Natural killer cell (primary cell): ENCODE results near the gene SEC24B. TPM values are rescaled to one million over a fixed set of nuclear protein-coding genes. Genes with fewer than 3 reads are reported as not detected.

Source experiments
- ATAC-seq, 3 donors: fragments of 150-1000 bp in 2 of 3; fragments of 200-7000 bp in 1 of 3; cut with Tn5 transposase; 1 replicate in 1 of 3; 2 replicates in 2 of 3; pipeline ENCODE4 v1.10.0; 2021; ENCODE audit warnings: mild to moderate bottlenecking in 2 of 3, moderate library complexity in 2 of 3
- DNase-seq, 2 donors: peaks; one replicate each; pipeline versions ENCODE4 v3.0.0 to v3.0.0-alpha.2; 2013 to 2021; ENCODE audit warnings: mixed read lengths in 1 of 2
- H3K27ac ChIP-seq: one replicate; pipeline ENCODE4 v1.5.1; 2013; ENCODE audit warnings: mild to moderate bottlenecking, low read length
- H3K27me3 ChIP-seq: one replicate; pipeline ENCODE4 v1.6.1; 2013; ENCODE audit warnings: low read length; ENCODE audit not compliant: control insufficient read depth, insufficient read depth
- H3K36me3 ChIP-seq: one replicate; pipeline ENCODE4 v1.6.1; 2013; ENCODE audit warnings: low read length; ENCODE audit not compliant: control insufficient read depth, insufficient read depth
- H3K4me1 ChIP-seq: one replicate; pipeline ENCODE4 v1.6.1; 2013; ENCODE audit warnings: low read length; ENCODE audit not compliant: control insufficient read depth, insufficient read depth
- H3K4me3 ChIP-seq: one replicate; pipeline ENCODE4 v1.5.1; 2013; ENCODE audit warnings: low read length
- H3K9me3 ChIP-seq: one replicate; pipeline ENCODE4 v1.6.1; 2013; ENCODE audit warnings: low read length; ENCODE audit not compliant: control insufficient read depth, insufficient read depth
- H3K27ac Mint-ChIP-seq, 2 donors: one replicate each; pipeline ENCODE4 v1.8.0; 2022; ENCODE audit warnings: mild to moderate bottlenecking in 2 of 2, mixed read lengths in 2 of 2, moderate library complexity in 1 of 2
- H3K27me3 Mint-ChIP-seq, 2 donors: one replicate each; pipeline ENCODE4 v1.8.0; 2022; ENCODE audit warnings: low read depth in 2 of 2, mixed read lengths in 2 of 2
- H3K36me3 Mint-ChIP-seq: one replicate; pipeline ENCODE4 v1.8.0; 2022; ENCODE audit warnings: mixed read lengths
- H3K4me1 Mint-ChIP-seq, 2 donors: one replicate each; pipeline ENCODE4 v1.8.0; 2022; ENCODE audit warnings: mixed read lengths in 2 of 2
- H3K4me3 Mint-ChIP-seq: one replicate; pipeline ENCODE4 v1.8.0; 2022; ENCODE audit warnings: mild to moderate bottlenecking, moderate library complexity, mixed read lengths
- H3K9me3 Mint-ChIP-seq, 2 donors: one replicate each; pipeline ENCODE4 v1.8.0; 2022; ENCODE audit warnings: mixed read lengths in 2 of 2
- WGBS: methylation state at CpG from one replicate; pipeline ENCODE4 v1.1.7; 2013; ENCODE audit warnings: missing lambda C conversion rate; ENCODE audit not compliant: insufficient coverage; 5-methylcytosine and 5-hydroxymethylcytosine counted together
- intact Hi-C: fragments of 100-400 bp; cut with micrococcal nuclease; formaldehyde crosslinking; loops from one replicate; pipeline ENCODE4 v1.14.2; 2022
- total RNA-seq, 4 donors: library from RNA; stranded (reverse); fragments of 120-200 nt in 1 of 4; gene quantifications; one replicate each; pipeline versions ENCODE4 v1.2.3 to v1.2.4, GENCODE V29; 2013 to 2022
- TF ChIP-seq, protein P1 (sequence below): fragments of 200-600 bp; IDR thresholded peaks from one replicate; pipeline ENCODE4 v1.8.0; 2022; ENCODE audit warnings: antibody characterized with exemption

SEC24B gene
- total RNA-seq, 3 donors from 2014 or later (not counting 1 experiment from before 2014, with no cell fraction given), result 38.6 to 43.9 (median 40.7) TPM

DNA sequence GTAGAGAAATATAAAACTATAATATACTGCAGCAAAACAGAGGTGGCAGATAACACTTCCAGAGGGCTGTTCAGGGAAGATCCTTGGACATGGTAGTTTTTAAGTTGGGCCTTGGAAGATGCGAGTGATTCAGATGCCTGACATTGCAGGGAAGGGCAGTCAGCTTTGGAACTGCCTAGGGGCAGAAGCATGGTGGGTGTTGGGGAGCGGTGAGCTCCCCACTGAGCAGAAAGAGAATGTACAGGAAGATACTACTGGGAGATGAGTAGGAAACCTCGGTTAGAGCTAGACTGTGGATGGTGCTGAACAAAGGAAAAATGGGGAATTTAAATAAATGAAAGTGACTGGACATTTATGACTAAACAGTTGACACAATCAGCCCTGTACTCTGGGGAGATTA is 24.9 kb upstream of the SEC24B start:
- intact Hi-C loops, result loop anchor here (5.0 kb wide), 1 partner anchor 726 kb away; no protein-coding TSS in a partner anchor
- H3K9me3 Mint-ChIP-seq, result no peaks in the 10 kb centered on the region
- H3K4me3 ChIP-seq, result no peak overlapping the region
- WGBS, result 87% methylated on average over 3 of the region's 3 CpGs
- TF ChIP-seq, protein P1, sequence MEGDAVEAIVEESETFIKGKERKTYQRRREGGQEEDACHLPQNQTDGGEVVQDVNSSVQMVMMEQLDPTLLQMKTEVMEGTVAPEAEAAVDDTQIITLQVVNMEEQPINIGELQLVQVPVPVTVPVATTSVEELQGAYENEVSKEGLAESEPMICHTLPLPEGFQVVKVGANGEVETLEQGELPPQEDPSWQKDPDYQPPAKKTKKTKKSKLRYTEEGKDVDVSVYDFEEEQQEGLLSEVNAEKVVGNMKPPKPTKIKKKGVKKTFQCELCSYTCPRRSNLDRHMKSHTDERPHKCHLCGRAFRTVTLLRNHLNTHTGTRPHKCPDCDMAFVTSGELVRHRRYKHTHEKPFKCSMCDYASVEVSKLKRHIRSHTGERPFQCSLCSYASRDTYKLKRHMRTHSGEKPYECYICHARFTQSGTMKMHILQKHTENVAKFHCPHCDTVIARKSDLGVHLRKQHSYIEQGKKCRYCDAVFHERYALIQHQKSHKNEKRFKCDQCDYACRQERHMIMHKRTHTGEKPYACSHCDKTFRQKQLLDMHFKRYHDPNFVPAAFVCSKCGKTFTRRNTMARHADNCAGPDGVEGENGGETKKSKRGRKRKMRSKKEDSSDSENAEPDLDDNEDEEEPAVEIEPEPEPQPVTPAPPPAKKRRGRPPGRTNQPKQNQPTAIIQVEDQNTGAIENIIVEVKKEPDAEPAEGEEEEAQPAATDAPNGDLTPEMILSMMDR, result no peak
- no peaks in the 10 kb centered on the region for H3K4me1 Mint-ChIP-seq
- peaks cover 7 to 8% of the 10 kb centered on the region in 2 donors for H3K27me3 Mint-ChIP-seq
- DNase-seq, result no peak
- H3K36me3 Mint-ChIP-seq, result no peaks in the 10 kb centered on the region
- H3K36me3 ChIP-seq, result no peaks in the 10 kb centered on the region
- no peak overlapping the region for H3K27ac ChIP-seq
- H3K27ac Mint-ChIP-seq, result no peak overlapping the region
- H3K9me3 ChIP-seq, result no peaks in the 10 kb centered on the region
- no peak for ATAC-seq
- H3K27me3 ChIP-seq, result peaks cover 4% of the 10 kb centered on the region
- H3K4me1 ChIP-seq, result no peaks in the 10 kb centered on the region
- H3K4me3 Mint-ChIP-seq, result no peak overlapping the region

DNA sequence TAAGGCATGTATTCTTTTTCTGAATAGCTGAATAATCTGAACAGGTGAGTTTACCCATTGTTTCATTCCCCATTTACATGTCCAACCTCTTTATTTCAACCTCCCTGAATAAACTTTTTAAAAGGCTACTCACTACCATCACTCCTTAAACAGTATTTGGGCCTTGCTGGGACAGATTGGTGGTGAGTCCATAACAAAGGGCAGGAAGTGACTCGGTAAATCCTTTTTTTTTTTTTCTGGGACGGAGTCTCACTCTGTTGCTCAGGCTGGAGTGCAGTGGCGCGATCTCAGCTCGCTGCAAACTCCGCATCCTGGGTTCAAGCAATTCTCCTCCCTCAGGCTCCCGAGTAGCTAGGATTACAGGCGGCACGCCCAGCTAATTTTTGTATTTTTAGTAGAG is 23.4 kb upstream of the SEC24B start:
- H3K4me3 Mint-ChIP-seq, result no peak overlapping the region
- TF ChIP-seq, protein P1, result no peak
- Histone ChIP-seq H3K9me3 (no peaks in the 10 kb centered on the region), H3K27me3 (peaks cover 3% of the 10 kb centered on the region), H3K4me3 (no peak overlapping the region), H3K36me3 (no peaks in the 10 kb centered on the region), H3K27ac (no peak overlapping the region), H3K4me1 (no peaks in the 10 kb centered on the region)
- no peak for DNase-seq
- ATAC-seq, result no peak
- intact Hi-C loops, result no loop called here
- H3K36me3 Mint-ChIP-seq, result no peaks in the 10 kb centered on the region
- 93% methylated on average over 9 of the region's 9 CpGs for WGBS
- no peaks in the 10 kb centered on the region for H3K9me3 Mint-ChIP-seq
- peaks cover 4 to 7% of the 10 kb centered on the region in 2 donors for H3K27me3 Mint-ChIP-seq
- H3K4me1 Mint-ChIP-seq, result no peaks in the 10 kb centered on the region
- H3K27ac Mint-ChIP-seq, result no peak overlapping the region

DNA sequence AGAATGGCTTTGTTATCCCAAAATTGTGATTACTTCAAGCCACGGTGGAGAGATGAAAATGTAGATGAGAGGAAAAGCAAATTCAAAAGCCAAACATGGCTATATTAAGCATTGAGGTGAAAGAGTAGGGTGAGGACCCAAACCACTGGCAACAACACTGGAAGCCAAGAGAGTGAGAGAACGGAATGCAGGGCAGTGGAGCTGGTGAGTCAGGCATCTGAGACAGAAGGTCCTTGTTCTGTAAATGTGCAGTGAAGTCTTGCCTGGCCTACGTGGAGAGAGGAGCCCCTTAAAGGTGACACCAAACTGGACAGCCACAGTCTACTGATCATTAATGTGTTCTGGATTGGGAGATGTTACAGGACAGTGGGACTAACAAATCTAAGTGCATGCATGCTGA is 22.8 kb upstream of the SEC24B start:
- 82% methylated on average over 3 of the region's 3 CpGs for WGBS
- Histone ChIP-seq H3K27me3 (no peaks in the 10 kb centered on the region), H3K4me3 (no peak overlapping the region), H3K9me3 (no peaks in the 10 kb centered on the region), H3K27ac (no peak overlapping the region), H3K4me1 (no peaks in the 10 kb centered on the region), H3K36me3 (no peaks in the 10 kb centered on the region)
- Mint-ChIP-seq H3K4me1 (no peaks in the 10 kb centered on the region), H3K9me3 (no peaks in the 10 kb centered on the region), H3K4me3 (no peak overlapping the region), H3K36me3 (no peaks in the 10 kb centered on the region), H3K27me3 (peaks cover 4 to 7% of the 10 kb centered on the region in 2 donors), H3K27ac (no peak overlapping the region)
- intact Hi-C loops, result no loop called here
- DNase-seq (no peak), ATAC-seq (no peak)
- TF ChIP-seq, protein P1, result no peak

DNA sequence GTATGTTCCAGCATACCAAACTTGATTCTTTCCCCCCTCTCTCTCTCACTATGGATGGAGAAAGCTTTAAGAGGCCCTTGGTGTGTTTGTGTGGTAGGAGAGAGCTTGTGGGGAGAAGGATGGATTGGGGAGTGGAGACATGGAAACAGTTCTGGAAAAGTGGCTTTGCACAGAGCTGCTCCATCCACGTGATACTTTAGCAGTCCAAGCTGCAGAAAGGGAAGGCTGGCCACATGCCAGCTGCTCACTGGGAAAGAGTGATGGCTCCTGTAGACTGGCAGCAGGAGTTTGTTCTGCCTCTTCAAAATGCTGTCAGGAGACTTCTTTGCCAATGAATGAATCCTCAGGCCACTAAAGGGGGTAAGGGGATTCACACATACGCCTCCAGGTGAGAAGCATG is 21.7 kb upstream of the SEC24B start:
- Mint-ChIP-seq H3K4me3 (no peak overlapping the region), H3K27me3 (peaks cover 0 to 4% of the 10 kb centered on the region in 2 donors), H3K27ac (no peak overlapping the region), H3K4me1 (no peaks in the 10 kb centered on the region), H3K36me3 (no peaks in the 10 kb centered on the region), H3K9me3 (no peaks in the 10 kb centered on the region)
- Histone ChIP-seq H3K36me3 (no peaks in the 10 kb centered on the region), H3K27me3 (no peaks in the 10 kb centered on the region), H3K4me1 (no peaks in the 10 kb centered on the region), H3K9me3 (no peaks in the 10 kb centered on the region), H3K27ac (no peak overlapping the region), H3K4me3 (no peak overlapping the region)
- ATAC-seq, result no peak
- TF ChIP-seq, protein P1, result no peak
- DNase-seq, result no peak
- 72% methylated on average over 2 of the region's 2 CpGs for WGBS
- intact Hi-C loops, result no loop called here
